ENCODE results near the gene NOL3.

The NOL3 gene

DNA sequence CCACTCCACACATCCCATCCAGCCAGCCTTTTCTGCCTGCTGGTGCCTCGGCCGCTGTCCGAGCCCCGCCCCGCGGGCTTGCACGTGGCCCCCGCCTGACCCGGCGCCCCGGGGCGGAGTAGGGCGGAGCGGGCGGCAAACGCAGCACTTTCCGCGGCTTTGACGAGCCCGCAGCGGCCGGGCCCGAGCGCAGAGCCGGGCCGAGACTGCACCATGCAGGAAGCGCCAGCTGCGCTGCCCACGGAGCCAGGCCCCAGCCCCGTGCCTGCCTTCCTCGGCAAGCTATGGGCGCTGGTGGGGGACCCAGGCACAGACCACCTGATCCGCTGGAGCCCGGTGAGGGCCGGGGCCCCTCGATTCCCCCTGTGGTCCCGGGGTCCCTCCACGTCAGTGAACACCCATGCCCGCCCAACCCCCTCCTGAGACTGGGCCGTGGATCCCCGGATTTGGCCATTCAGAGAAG, 5.7 kb upstream of the NOL3 start, which contains the start of gene HSF4:
Gene HSF4 (plus strand): TSS at position 147 of the 463 bp plus-strand sequence. CDS start 67 bp downstream, at position 214.
- CTCF ChIA-PET = interaction anchor here (4.1 to 5.8 kb wide), 2 partner anchors 12 to 21 kb away, joined by 17 to 41 read pairs; partner anchors contain the start of gene B3GNT9
- POLR2A ChIA-PET = no interaction called here
- no peak for DNase-seq (ENCODE audit: extremely low spot score)

DNA sequence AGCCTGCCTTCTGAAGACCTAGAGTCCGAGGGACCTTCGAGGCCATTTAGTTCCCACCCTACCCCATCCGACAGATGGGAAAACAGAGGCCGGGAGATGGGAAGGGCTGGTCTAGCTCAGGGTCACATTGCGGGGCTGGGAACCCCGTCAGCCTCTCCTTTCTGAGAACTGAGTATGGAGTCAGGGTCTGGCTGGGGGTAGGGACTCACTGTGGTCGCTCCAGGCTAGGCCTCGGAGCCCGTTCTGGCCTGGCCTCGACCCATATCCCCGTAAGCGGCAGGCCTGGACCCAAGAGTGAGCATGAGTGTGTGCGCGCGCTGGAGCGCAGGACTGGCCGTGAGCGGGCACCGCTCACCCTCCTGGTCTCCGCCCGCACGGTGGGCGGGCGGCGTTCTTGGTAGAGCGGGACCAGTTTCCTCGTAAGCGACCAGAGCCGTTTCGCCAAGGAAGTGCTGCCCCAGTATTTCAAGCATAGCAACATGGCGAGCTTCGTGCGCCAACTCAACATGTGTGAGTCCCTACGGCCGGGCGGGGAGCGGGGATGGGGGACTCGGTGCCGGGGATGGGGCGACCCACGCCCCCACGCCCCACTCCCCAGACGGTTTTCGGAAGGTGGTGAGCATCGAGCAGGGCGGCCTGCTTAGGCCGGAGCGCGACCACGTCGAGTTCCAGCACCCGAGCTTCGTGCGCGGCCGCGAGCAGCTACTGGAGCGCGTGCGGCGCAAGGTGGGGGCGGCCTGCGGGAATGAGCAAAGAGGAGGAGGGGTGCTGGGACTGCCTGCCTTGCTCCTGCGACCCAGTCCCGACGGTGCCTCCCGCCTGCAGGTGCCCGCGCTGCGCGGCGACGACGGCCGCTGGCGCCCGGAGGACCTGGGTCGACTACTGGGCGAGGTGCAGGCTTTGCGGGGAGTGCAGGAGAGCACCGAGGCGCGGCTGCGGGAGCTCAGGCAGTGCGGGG, 4.9 kb upstream of the NOL3 start:
- TF ChIP-seq, protein P1, sequence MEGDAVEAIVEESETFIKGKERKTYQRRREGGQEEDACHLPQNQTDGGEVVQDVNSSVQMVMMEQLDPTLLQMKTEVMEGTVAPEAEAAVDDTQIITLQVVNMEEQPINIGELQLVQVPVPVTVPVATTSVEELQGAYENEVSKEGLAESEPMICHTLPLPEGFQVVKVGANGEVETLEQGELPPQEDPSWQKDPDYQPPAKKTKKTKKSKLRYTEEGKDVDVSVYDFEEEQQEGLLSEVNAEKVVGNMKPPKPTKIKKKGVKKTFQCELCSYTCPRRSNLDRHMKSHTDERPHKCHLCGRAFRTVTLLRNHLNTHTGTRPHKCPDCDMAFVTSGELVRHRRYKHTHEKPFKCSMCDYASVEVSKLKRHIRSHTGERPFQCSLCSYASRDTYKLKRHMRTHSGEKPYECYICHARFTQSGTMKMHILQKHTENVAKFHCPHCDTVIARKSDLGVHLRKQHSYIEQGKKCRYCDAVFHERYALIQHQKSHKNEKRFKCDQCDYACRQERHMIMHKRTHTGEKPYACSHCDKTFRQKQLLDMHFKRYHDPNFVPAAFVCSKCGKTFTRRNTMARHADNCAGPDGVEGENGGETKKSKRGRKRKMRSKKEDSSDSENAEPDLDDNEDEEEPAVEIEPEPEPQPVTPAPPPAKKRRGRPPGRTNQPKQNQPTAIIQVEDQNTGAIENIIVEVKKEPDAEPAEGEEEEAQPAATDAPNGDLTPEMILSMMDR (IDR thresholded peaks at IDR 0.05; ENCODE audit: control extremely low read depth, extremely low read depth, low read depth, missing control alignments) = no peak
- no peak for DNase-seq (ENCODE audit: extremely low spot score)
- CTCF ChIA-PET = interaction anchor here (1.1 to 5.8 kb wide), 4 partner anchors 10 to 148 kb away, joined by 3 to 41 read pairs (median 26); partner anchors contain the start of gene B3GNT9
- POLR2A ChIA-PET = no interaction called here

More for the DNA sequence above, 5.7 kb upstream of the NOL3 start, which contains the start of gene HSF4:
- TF ChIP-seq, protein P1 (IDR thresholded peaks at IDR 0.05; ENCODE audit: control extremely low read depth, extremely low read depth, low read depth, missing control alignments) = no peak

DNA sequence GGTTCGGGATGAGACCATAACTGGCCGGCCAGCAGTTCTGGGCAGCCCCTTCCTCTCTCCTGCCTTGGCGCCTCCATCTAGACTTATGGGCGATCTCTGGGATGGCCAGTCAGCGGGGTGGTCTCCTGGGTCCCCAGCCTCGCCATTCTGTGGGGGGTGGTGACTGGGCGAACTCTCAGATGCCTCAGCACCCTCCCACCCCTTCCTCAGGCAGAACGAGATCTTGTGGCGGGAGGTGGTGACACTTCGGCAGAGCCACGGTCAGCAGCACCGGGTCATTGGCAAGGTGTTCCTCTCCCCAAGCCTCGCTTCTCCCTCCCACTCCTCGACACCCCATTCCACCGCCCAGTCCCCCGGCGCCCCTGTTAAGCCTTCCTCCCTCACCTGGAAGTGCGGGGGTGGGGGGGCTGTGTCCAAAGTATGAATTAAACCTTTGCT, 4.2 kb upstream of the NOL3 start:
- POLR2A ChIA-PET = no interaction called here
- TF ChIP-seq, protein P1 (IDR thresholded peaks at IDR 0.05; ENCODE audit: control extremely low read depth, extremely low read depth, low read depth, missing control alignments) = no peak
- no peak for DNase-seq (ENCODE audit: extremely low spot score)
- CTCF ChIA-PET = interaction anchor here (1.0 to 5.8 kb wide), 5 partner anchors 10 to 148 kb away, joined by 3 to 41 read pairs (median 4); partner anchors contain the start of gene B3GNT9

DNA sequence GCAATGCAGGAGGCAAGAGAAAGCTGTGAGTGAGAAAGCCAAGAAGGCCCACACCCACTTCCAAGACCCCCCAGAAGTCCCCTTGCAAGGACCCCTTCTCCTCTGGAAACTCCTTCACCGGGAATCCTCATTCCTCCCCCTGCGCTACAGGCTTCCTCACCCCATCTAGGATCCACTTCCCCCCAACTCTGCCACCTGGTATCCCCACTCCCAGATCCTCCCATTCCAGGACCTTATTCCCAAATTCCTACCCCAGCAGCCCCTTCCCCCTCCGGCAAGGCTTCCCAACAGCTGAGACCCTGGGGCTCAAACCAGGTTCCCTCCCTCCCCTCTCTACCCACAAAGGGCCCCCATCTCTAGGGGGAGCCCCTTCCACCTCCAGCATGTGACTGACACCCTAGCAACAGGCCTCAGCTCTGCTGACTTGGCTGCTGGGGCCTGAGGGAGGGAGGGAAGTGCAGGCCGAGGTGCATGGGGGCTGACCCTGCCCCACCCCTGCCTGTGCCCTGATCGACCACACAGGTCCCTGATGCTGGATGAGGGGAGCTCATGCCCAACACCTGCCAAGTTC, 3.7 kb upstream of the NOL3 start:
- no peak for DNase-seq (ENCODE audit: extremely low spot score)
- ChIA-PET POLR2A (no interaction called here), CTCF (interaction anchor here (1.0 to 5.8 kb wide), 7 partner anchors 9 to 149 kb away, joined by 3 to 41 read pairs (median 4); partner anchors contain the start of gene B3GNT9)
- TF ChIP-seq, protein P1 (IDR thresholded peaks at IDR 0.05; ENCODE audit: control extremely low read depth, extremely low read depth, low read depth, missing control alignments) = no peak

DNA sequence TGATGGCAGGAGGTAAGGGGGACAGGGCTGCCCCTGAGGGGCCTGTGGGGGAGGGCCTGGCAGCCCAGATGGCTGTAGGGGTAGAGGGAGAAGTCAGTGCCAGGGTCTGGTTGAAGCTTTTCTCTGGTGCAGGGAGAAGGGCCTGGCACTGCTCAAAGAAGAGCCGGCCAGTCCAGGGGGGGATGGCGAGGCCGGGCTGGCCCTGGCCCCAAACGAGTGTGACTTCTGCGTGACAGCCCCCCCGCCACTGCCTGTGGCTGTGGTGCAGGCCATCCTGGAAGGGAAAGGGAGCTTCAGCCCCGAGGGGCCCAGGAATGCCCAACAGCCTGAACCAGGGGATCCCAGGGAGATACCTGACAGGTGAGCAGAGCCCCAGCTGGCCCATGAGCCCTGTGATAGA, 2.8 kb upstream of the NOL3 start:
- CTCF ChIA-PET = interaction anchor here (1.3 to 5.8 kb wide), 8 partner anchors 10 to 188 kb away, joined by 3 to 41 read pairs (median 18); partner anchors contain the start of genes B3GNT9 and EXOC3L1
- TF ChIP-seq, protein P1 (IDR thresholded peaks at IDR 0.05; ENCODE audit: control extremely low read depth, extremely low read depth, low read depth, missing control alignments) = no peak
- POLR2A ChIA-PET = no interaction called here
- no peak for DNase-seq (ENCODE audit: extremely low spot score)

DNA sequence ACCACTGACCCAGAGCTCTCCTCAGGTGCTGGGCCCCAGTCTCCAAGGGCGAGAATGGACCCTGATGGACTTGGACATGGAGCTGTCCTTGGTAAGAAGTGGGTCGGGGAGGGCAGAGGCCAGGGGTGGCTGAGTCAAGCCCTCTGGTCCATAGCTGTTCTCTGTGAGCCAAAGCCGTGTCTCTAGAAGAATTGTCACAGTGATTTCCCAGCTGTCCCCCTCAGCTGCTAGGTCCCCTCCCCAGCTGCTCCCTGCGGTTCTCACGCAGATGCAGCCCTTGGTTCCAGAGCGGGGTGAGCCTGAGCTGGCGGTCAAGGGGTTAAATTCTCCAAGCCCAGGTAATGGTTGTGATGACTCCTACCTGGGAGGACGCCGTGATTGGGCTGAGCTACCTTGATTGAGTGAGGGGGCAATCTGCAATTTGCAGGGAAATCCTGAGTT, 1.3 kb upstream of the NOL3 start:
- ChIA-PET CTCF (interaction anchor here (0.7 to 5.8 kb wide), 13 partner anchors 8 to 190 kb away, joined by 3 to 34 read pairs (median 8); partner anchors contain the start of genes B3GNT9, EXOC3L1, FBXL8 and MATCAP1), POLR2A (no interaction called here)
- TF ChIP-seq, protein P1 (IDR thresholded peaks at IDR 0.05; ENCODE audit: control extremely low read depth, extremely low read depth, low read depth, missing control alignments) = no peak
- DNase-seq (ENCODE audit: extremely low spot score) = no peak
